Brain microvascular endothelial cell (primary cell): ENCODE results near the gene EFNB3.

ENCODE experiments used
- DNase-seq: peaks from one replicate; pipeline ENCODE4 v3.0.0-alpha.2; 2020
- H3K27ac ChIP-seq: fragments of 250-450 bp; sonication (Bioruptor Pico); 2 replicates; pipeline ENCODE4 v1.5.1; 2020; ENCODE audit warnings: mild to moderate bottlenecking, moderate library complexity
- H3K27me3 ChIP-seq: fragments of 250-450 bp; sonication (Bioruptor Pico); replicated peaks from 2 replicates; pipeline ENCODE4 v1.5.1; 2020; ENCODE audit warnings: mild to moderate bottlenecking
- H3K36me3 ChIP-seq: fragments of 250-450 bp; sonication (Bioruptor Pico); replicated peaks from 2 replicates; pipeline ENCODE4 v1.5.1; 2020; ENCODE audit warnings: mild to moderate bottlenecking
- H3K4me3 ChIP-seq: 2 replicates; pipeline ENCODE4 v1.5.1; 2011; ENCODE audit warnings: low read depth, mild to moderate bottlenecking, control low read depth, low read length, moderate library complexity
- in situ Hi-C: cut with HindIII; loops from 2 replicates; pipeline ENCODE4 v1.10.0; 2017; ENCODE audit warnings: low sequenced_read_pairs, low pct_ligation_motif_present
- TF ChIP-seq, protein P1 (sequence below): IDR thresholded peaks from 2 replicates; pipeline ENCODE4 v1.5.1; 2011; ENCODE audit warnings: low read depth, mild to moderate bottlenecking, moderate library complexity, low read length, control low read depth, inconsistent platforms; ENCODE audit errors: missing control alignments

EFNB3 gene

GRCh38 chr17:7720125-7720524 lies 15.1 kb downstream of the EFNB3 start:
- no peak for DNase-seq
- H3K36me3 ChIP-seq = no peaks in the 10 kb centered on the region
- H3K27me3 ChIP-seq = peaks cover 17% of the 10 kb centered on the region
- in situ Hi-C loops = no loop called here
- no peak overlapping the region for H3K4me3 ChIP-seq
- H3K27ac ChIP-seq = no peak overlapping the region
- TF ChIP-seq, protein P1, sequence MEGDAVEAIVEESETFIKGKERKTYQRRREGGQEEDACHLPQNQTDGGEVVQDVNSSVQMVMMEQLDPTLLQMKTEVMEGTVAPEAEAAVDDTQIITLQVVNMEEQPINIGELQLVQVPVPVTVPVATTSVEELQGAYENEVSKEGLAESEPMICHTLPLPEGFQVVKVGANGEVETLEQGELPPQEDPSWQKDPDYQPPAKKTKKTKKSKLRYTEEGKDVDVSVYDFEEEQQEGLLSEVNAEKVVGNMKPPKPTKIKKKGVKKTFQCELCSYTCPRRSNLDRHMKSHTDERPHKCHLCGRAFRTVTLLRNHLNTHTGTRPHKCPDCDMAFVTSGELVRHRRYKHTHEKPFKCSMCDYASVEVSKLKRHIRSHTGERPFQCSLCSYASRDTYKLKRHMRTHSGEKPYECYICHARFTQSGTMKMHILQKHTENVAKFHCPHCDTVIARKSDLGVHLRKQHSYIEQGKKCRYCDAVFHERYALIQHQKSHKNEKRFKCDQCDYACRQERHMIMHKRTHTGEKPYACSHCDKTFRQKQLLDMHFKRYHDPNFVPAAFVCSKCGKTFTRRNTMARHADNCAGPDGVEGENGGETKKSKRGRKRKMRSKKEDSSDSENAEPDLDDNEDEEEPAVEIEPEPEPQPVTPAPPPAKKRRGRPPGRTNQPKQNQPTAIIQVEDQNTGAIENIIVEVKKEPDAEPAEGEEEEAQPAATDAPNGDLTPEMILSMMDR = no peak

DNA sequence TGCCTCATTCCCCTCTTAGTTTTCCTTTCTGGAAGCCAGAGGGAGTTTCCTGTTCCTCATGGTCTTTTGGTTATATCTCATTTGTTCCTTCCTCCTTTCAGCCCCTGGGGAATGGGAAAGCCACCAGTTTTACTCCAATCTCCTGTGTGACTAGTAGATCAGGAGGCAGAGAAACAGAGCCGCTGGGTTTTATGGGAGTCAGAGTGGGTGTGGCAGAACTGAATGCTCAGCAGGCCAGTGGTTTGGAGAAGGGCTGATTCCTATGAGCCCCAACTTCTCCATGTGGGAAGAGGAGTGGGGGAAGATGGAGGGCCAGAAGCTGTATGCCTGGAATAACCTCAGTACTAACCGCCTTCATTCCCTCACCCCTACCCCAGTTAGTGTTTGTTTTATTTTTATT lies 16.6 kb downstream of the EFNB3 start:
- TF ChIP-seq, protein P1 = no peak
- no peak for DNase-seq
- Histone ChIP-seq H3K27me3 (peaks cover 17% of the 10 kb centered on the region), H3K4me3 (no peak overlapping the region), H3K27ac (no peak overlapping the region), H3K36me3 (no peaks in the 10 kb centered on the region)
- in situ Hi-C loops = no loop called here

- H3K36me3 ChIP-seq = no peaks in the 10 kb centered on the region
- no peak overlapping the region for H3K27ac ChIP-seq
- TF ChIP-seq, protein P1 = no peak
- no peak for DNase-seq
- in situ Hi-C loops = no loop called here
- peaks cover 2% of the 10 kb centered on the region for H3K27me3 ChIP-seq
- H3K4me3 ChIP-seq = no peak overlapping the region
Measured at GRCh38 chr17:7727886-7728285, 22.9 kb downstream of the EFNB3 start.

- H3K27me3 ChIP-seq = no peaks in the 10 kb centered on the region
- TF ChIP-seq, protein P1 = no peak
- in situ Hi-C loops = no loop called here
- no peak for DNase-seq
- no peaks in the 10 kb centered on the region for H3K36me3 ChIP-seq
- H3K27ac ChIP-seq = no peak overlapping the region
- H3K4me3 ChIP-seq = no peak overlapping the region
Measured at GRCh38 chr17:7729816-7730215, 24.8 kb downstream of the EFNB3 start.

- in situ Hi-C loops = no loop called here
Measured at GRCh38 chr17:7732981-7733539, 28.1 kb downstream of the EFNB3 start.

More at GRCh38 chr17:7732981-7733539, 28.1 kb downstream of the EFNB3 start:
- DNase-seq = no peak
- no peaks in the 10 kb centered on the region for H3K36me3 ChIP-seq
- H3K4me3 ChIP-seq = no peak overlapping the region
- TF ChIP-seq, protein P1 = no peak
- no peak overlapping the region for H3K27ac ChIP-seq
- H3K27me3 ChIP-seq = peaks cover 3% of the 10 kb centered on the region
